D341Med (cell line): ENCODE results near the gene DYDC1.
"Not testable (repeated sequence)": the region's sequence is repeated elsewhere in the genome, so short reads cannot be mapped to it uniquely, and the experiment has no call there.

ENCODE experiments used
- DNase-seq: peaks from one replicate; pipeline ENCODE4 v3.0.0; 2012; ENCODE audit warnings: low spot score

DYDC1 gene

DNA sequence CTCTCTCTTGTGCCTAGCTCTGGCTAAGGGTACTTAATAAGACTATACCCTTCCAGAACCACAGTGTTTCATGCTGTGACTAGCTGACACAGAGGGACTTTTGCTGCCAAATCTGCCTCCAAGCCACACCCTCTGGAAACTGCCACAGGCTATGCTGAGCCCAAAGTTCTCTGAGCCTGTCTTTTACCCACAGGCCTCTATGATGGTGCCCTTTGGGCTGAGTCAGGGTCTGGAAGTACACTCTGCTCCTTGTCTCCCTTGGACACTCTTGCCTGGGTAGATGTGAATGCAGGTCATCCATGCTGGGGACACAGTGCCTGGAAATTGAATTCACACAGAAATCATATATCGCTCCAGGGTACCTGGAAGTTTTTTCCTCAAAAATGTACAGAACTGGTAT is 22.6 kb downstream of the DYDC1 start:
- no peak for DNase-seq

DNA sequence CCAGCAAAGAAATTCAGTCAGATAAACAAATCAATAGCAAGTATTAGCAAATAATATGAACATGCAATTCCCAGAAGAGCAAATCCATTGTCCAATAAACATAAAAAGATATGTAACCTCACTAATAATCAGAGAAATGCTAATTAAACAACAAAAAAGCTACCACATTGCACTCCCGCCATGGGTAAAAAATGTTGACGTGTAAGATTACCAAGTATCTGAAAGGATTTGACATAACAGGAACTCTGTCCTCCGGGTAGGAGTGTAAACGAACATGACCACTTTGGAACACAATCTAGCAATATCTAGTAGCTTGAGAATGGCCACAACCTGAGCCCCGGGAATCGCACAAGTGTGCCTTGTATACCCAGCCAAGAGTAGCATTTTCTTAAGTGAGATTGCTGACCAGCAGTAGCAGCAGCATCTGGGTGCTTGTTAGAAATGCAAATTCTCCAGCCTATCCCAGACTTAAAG is 31.6 kb downstream of the DYDC1 start:
- no peak for DNase-seq

- no peak for DNase-seq
These were observed 32.5 kb downstream of the DYDC1 start for GRCh38 chr10:80324086-80324485.

DNA sequence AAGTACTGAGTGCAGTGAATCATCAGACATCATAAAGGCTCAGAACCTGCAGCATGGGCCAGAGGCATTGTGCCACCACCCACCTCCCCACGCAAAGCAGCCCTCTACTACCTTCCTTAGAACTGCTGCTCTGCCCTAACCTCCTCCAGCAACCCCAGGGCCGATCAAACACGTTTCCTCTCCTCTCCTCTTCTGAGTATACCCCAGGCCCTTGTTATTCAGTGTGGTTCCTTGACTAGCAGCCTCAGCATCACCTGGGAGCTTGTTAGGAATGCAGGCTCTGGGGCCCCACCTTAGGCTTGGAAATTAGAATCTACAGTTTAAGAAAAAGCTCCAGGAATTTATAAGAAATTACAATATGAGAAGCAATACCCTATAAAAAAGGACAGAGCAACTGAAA is 33.2 kb downstream of the DYDC1 start:
- no peak for DNase-seq

DNA sequence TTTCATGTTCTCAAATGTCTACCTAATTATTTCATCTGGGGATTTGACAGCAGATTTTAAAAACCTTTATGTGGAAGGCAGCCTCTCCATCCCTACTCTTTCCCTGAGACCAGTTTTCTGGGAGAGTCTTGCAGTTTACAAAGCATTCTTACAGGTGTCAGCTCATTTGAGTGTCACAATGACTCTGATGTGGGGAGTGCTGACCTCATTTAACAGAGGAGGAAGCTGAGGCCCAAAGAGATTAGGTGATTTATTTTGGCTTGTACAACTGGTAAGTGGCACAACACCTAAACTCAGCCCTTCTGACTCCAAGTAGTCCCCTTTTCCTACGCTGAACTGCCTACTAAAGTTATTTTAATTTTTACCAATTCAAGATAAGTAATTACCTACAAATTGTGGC is 33.8 kb downstream of the DYDC1 start:
- DNase-seq: no peak

- no peak for DNase-seq
These were observed 34.4 kb downstream of the DYDC1 start for GRCh38 chr10:80322158-80322557.

DNA sequence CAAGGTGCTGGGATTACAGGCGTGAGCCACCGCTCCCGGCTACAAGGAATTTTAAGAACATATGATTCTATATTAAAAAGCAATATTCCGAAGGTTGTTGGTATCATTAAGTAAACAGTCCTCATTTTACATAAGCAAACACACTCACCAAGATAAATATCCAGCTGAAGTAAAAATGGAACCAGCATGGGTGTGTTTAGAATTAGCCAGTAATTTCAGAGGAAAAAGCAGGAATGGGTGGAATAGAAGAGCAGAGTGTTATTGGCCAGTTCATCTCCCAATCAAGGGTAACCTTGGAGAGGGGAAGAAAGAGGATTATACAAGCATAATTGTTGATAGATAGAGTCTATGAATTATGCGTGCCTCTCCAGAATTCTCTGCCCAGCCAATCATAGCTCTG is 35.4 kb downstream of the DYDC1 start:
- DNase-seq: no peak

DNA sequence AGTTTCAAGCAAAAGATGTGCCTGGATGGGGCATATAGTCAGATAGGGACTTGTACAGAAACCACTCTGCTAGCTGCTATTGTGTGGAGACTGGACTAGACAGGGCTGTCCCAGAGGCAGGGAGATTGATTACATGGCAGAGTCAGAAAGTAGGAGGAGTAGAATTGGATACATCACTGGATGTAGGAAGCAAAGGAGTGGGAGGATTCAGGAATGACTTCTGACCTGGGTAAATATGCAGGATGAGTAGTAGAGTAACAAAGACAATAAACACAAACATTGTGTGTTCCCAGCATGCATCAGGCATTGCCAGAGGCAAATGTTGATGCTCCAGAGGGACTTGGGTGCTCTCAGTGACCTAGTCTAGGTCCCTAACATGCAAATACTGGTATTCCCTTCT is 36.2 kb downstream of the DYDC1 start:
- no peak for DNase-seq

GRCh38 chr10:80319725-80320290 is 36.7 kb downstream of the DYDC1 start:
- no peak for DNase-seq

- DNase-seq: no peak
These were observed 37.2 kb downstream of the DYDC1 start for GRCh38 chr10:80319318-80319717.

DNA sequence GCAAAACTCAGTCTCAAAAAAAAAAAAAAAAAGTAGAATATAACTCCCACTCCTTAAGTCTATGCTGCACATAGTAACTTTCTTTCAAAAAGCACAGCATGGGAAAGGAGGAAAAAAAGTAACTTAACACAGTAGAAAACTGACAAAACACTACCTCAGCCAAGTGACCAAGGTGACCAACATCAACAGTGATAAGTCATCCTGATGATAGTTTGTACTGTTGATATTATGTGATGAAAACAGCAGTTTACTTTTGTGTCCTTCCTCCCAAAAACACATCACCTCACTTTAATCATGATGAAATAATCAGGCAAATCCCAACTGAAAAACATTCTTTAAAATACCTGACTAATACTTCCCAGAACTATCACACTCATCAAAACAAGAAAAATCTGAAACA is 37.8 kb downstream of the DYDC1 start:
- no peak for DNase-seq

DNA sequence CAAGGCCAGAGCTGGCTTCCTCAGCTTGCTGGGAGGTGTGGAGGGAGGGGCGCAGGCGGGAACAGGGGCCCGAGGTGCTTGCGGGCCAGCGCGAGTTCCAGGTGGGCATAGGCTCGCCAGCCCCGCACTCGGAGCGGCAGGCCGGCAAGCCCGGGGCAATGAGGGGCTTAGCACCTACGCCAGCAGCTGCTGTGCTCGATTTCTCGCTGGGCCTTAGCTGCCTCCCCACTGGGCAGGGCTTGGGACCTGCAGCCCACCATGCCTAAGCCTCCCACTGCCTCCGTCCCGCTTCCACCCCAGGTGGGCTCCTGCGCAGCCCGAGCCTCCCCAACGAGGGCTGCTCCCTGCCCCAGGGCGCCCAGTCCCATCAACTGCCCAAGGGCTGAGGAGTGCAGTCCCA is 41.2 kb downstream of the DYDC1 start:
- DNase-seq: no peak

DNA sequence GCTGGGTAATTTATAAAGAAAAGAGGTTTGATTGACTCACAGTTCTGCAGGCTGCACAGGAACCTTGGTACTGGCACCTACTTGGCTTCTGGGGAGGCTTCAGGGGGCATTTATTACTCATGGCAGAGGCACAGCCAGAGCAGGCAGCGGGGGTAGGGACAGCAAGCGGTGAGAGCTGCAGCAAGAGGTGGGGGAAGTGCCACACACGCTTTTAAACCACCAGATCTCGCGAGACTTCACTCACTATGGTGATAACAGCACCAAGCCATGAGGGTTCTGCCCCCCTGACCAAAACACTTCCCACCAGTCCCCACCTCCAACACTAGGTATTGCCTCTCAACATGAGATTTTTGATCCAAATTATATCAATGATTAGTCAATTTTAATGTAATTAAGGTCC is 43.0 kb downstream of the DYDC1 start:
- DNase-seq: no peak

GRCh38 chr10:80305989-80306388 is 50.6 kb downstream of the DYDC1 start:
- not testable (repeated sequence) for DNase-seq

DNA sequence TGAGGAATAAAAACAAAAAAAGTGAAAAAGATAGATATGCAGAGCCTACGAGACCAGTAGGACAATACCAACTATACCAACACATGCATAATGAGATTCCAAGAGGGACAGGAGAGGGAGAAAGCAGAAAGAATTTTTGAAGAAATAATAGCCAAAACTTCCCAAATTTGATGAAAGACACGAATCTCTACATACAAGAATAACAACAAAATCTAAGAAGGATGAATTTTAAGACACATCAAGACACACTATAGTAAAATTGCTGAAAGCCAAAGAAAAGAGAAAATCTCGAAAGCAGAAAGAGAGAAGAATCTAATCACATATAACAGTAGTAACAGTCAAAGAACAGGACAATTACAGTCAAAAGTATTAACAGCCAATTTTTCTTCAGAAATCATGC is 59.6 kb downstream of the DYDC1 start:
- DNase-seq: no peak

DNA sequence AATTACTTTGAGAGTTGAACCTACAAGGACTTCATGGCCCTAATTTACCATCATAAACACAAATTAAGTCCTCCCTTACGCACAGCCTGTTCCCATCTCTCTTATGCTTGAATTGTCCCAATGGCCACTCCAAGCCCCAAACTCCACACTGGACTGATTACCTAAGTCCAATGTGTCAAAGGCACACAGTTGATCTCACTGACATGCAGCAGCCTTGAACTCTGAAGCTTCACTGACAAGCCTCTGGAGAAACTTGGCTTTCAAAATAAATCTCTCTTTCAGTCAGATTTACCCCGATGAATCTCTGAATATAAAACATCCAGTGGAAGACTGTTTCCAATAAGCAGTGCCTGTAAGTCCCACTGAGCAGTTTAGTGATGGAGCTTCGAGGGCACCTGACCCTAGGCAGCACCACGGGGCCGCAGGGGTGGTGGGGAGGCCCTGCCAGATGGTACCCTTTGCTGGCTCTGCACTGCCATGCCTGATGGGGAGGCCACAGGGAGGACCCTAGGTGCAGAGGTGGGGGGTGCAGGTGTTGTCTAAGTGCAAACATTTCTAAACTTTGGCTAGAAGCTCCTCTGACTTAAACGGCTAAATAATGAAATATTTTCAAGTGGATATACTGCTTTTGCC is 63.8 kb downstream of the DYDC1 start:
- DNase-seq: no peak

DNA sequence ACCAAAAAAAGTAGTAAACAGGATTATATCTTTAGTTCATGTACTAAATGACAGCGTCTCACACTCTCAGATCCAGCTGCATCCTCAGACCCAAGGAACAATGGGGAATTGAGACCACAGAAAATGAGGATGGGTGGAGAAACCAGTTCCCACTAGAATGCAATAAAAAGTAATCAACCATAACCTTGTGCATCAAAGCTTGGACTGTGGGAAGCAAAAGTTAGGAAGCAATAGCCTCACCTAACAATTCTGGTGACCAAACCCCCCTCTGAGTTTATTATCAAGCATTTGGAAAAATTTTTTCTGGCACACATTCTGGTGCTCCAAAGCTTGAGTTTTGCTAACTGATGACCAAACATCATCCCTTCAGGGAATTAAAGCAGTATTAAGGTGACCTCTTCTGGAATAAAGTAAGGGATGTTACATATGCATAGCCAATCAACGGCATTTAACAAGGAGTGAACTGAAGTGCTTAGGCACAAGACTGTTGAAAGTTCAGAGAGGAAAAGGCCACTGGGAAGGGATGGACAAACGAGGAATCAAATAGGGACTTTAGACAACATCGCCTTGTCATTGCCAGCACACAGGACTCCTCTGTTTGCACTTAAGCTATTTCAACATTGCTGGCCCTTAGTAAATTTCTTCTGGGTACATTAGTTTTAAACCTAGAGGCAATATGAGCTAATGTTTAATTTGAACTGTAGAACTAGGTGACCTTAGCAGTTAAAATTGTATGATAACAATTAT is 65.9 kb downstream of the DYDC1 start:
- no peak for DNase-seq

GRCh38 chr10:80289451-80290287 is 66.9 kb downstream of the DYDC1 start, which contains the start of gene MAT1A:
Gene MAT1A, minus strand, starts transcription at chr10:80289658. Its CDS starts 235 bp downstream, at chr10:80289423.
- no peak for DNase-seq

GRCh38 chr10:80288849-80289248 is 67.7 kb downstream of the DYDC1 start:
- DNase-seq: no peak
